UCSD-AML1 (cell line): ENCODE measurements around the gene KRT86.
A peak's percentile ranks its signal among the peaks of the same experiment; 100 is the strongest.
"Not testable (repeated sequence)": the region's sequence is repeated elsewhere in the genome, so short reads cannot be mapped to it uniquely, and the experiment has no call there.

Experiments
- DNase-seq: peaks from one replicate; lab custom pipeline; 2025; ENCODE audit not compliant: unreplicated experiment; lab: John Stamatoyannopoulos, UW

Gene KRT86

GRCh38 chr12:52238916-52239646 lies 35.4 kb upstream of the KRT86 start:
- no peak for DNase-seq

GRCh38 chr12:52239767-52240166 lies 34.7 kb upstream of the KRT86 start:
- DNase-seq = no peak

GRCh38 chr12:52240247-52240646 lies 34.2 kb upstream of the KRT86 start:
- not testable (repeated sequence) for DNase-seq

- DNase-seq = no peak
Measured at GRCh38 chr12:52241205-52241842, 33.1 kb upstream of the KRT86 start.

GRCh38 chr12:52242442-52243258 lies 31.8 kb upstream of the KRT86 start:
- DNase-seq = no peak

- no peak for DNase-seq
Measured at GRCh38 chr12:52243259-52243855, 31.1 kb upstream of the KRT86 start.

- peak; percentile 70 for DNase-seq
Measured at GRCh38 chr12:52243856-52244614, 30.4 kb upstream of the KRT86 start.

GRCh38 chr12:52244615-52244994 lies 29.8 kb upstream of the KRT86 start:
- DNase-seq = no peak

GRCh38 chr12:52245259-52245961 lies 29.0 kb upstream of the KRT86 start:
- no peak for DNase-seq

- no peak for DNase-seq
Measured at GRCh38 chr12:52245962-52246569, 28.4 kb upstream of the KRT86 start.

- DNase-seq = no peak
Measured at GRCh38 chr12:52246720-52247621, 27.5 kb upstream of the KRT86 start.

- no peak for DNase-seq
Measured at GRCh38 chr12:52247622-52248540, 26.6 kb upstream of the KRT86 start.

GRCh38 chr12:52248541-52249461 lies 25.6 kb upstream of the KRT86 start:
- DNase-seq = no peak

GRCh38 chr12:52249511-52250047 lies 24.9 kb upstream of the KRT86 start:
- no peak for DNase-seq

GRCh38 chr12:52250048-52250990 lies 24.1 kb upstream of the KRT86 start:
- DNase-seq = no peak
